Heart left ventricle (tissue), 13 donors: ENCODE data around the gene NNMT.

ENCODE experiments used
- POLR2A ChIP-seq, 2 donors: fragments of 450-650 bp; IDR thresholded peaks; one replicate each; pipeline ENCODE4 v1.6.1; 2017; ENCODE audit warnings: antibody characterized with exemption in 2 of 2, mild to moderate bottlenecking in 2 of 2, moderate library complexity in 2 of 2
- TF ChIP-seq, protein P1 (sequence below), 12 donors: fragments of 200-600 bp; sonication (generic) in 4 of 12; IDR thresholded peaks; one replicate each; pipeline versions ENCODE4 v1.5.0 to v1.8.0; 2018 to 2022; ENCODE audit warnings: antibody characterized with exemption in 12 of 12, mild to moderate bottlenecking in 5 of 12
- donor health status: ischemic (EF 13 %, LVEDD 7.1; RV severe dilation, severe dysfunction).
- donor health status: DM: no; HTN: yes; CAD: no.
- donor health status: DM: no; HTN: no; CAD: no.
- donor health status: ischemic (EF 25% LVEDD 6.9; RV normal size, moderate dysfunction).
- donor health status: ischemic (EF 25% LVEDD 5.7; RV mildly dilated, moderate dysfunction).
- donor health status: ischemic (EF 35%, LVEDD 5.7; RV mildly dilated, moderate dysfunction).
- donor health status: nonischemic (EF 11% LVEDD 7.7; RV severe dilation, severe dysfunction).
- donor health status: DM: yes; HTN: yes; CAD: no.
- donor health status: PGD.
- donor health status: ischemic (EF 29% LVEDD 5.4; RV normal size, mild dysfunction).
- donor health status: nonischemic (EF 23%, LVEDD 6.1; RV moderate dilation, normal function).

DNA sequence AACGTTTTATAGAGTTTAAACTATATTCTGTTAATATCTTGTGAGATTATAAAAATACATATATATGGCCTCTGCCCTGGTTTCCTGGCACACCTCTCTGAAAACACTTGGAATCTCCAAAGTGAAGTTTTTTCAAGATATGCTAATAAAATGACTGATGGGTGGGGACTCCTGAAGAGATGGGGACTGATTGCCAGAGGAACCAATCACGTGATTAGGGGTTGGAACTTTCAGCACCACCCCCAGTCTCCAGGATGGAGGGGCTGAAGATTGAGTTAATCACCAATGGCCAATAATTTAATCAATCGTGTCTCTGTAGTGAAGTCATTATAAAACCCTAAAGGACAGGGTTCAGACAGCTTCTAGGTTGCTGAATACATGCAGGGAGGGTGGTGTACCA is 66.8 kb downstream of the NNMT start:
- TF ChIP-seq, protein P1, sequence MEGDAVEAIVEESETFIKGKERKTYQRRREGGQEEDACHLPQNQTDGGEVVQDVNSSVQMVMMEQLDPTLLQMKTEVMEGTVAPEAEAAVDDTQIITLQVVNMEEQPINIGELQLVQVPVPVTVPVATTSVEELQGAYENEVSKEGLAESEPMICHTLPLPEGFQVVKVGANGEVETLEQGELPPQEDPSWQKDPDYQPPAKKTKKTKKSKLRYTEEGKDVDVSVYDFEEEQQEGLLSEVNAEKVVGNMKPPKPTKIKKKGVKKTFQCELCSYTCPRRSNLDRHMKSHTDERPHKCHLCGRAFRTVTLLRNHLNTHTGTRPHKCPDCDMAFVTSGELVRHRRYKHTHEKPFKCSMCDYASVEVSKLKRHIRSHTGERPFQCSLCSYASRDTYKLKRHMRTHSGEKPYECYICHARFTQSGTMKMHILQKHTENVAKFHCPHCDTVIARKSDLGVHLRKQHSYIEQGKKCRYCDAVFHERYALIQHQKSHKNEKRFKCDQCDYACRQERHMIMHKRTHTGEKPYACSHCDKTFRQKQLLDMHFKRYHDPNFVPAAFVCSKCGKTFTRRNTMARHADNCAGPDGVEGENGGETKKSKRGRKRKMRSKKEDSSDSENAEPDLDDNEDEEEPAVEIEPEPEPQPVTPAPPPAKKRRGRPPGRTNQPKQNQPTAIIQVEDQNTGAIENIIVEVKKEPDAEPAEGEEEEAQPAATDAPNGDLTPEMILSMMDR (IDR thresholded peaks at IDR 0.05) = no peak
- no peak for TF ChIP-seq POLR2A (IDR thresholded peaks at IDR 0.05)
